Fibroblast of lung (primary cell): ENCODE measurements around the gene RRM1. TPM values are rescaled to one million over a fixed set of nuclear protein-coding genes. Genes with fewer than 3 reads are reported as not detected.

Experiments used
- DNase-seq, 2 donors: peaks; one replicate each; pipeline versions ENCODE4 v3.0.0 to v3.0.0-alpha.2; 2010; ENCODE audit warnings: low read depth in 2 of 2
- H2AFZ ChIP-seq: 2 replicates; pipeline ENCODE4 v1.5.1; 2012; ENCODE audit warnings: low read length, control low read depth, inconsistent platforms
- H3K27ac ChIP-seq: 2 replicates; pipeline ENCODE4 v1.5.1; 2011; ENCODE audit warnings: low read length, control low read depth; ENCODE audit not compliant: insufficient read depth
- H3K27me3 ChIP-seq: 2 replicates; pipeline ENCODE4 v1.5.1; 2011; ENCODE audit warnings: mild to moderate bottlenecking, low read length; ENCODE audit not compliant: control insufficient read depth, insufficient read depth
- H3K36me3 ChIP-seq: 2 replicates; pipeline ENCODE4 v1.5.1; 2011; ENCODE audit warnings: low read length; ENCODE audit not compliant: control insufficient read depth, insufficient read depth
- H3K4me1 ChIP-seq: 2 replicates; pipeline ENCODE4 v1.5.1; 2011; ENCODE audit warnings: low read length; ENCODE audit not compliant: control insufficient read depth, insufficient read depth; ENCODE audit errors: extremely low read depth
- H3K4me2 ChIP-seq: 2 replicates; pipeline ENCODE4 v1.5.1; 2011; ENCODE audit warnings: low read length, control low read depth; ENCODE audit not compliant: insufficient read depth; ENCODE audit errors: extremely low read depth
- H3K4me3 ChIP-seq, 4 experiments: fragments of 200-600 bp in 1 of 4; sonication (generic) in 1 of 4; replicated peaks in 1 of 4; 2 replicates each; pipeline ENCODE4 v1.5.1; 2011 to 2016; ENCODE audit warnings: low read length in 4 of 4, low read depth in 3 of 4, mild to moderate bottlenecking in 3 of 4, control low read depth in 2 of 4, inconsistent platforms in 1 of 4, mixed read lengths in 1 of 4; ENCODE audit not compliant: insufficient read depth in 1 of 4; ENCODE audit errors: control extremely low read depth in 1 of 4
- H3K79me2 ChIP-seq: 2 replicates; pipeline ENCODE4 v1.5.1; 2012; ENCODE audit warnings: mild to moderate bottlenecking, low read length, inconsistent platforms; ENCODE audit not compliant: control insufficient read depth, insufficient read depth
- H3K9ac ChIP-seq: 2 replicates; pipeline ENCODE4 v1.5.1; 2011; ENCODE audit warnings: mild to moderate bottlenecking, low read length, control low read depth; ENCODE audit not compliant: insufficient read depth
- H3K9me3 ChIP-seq: 2 replicates; pipeline ENCODE4 v1.5.1; 2012; ENCODE audit warnings: low read depth, low read length; ENCODE audit not compliant: control insufficient read depth, insufficient read depth
- H4K20me1 ChIP-seq: 2 replicates; pipeline ENCODE4 v1.5.1; 2011; ENCODE audit warnings: low read length; ENCODE audit not compliant: control insufficient read depth, insufficient read depth; ENCODE audit errors: extremely low read depth
- CTCF ChIP-seq, 2 donors: IDR thresholded peaks in 1 of 2; conservative IDR thresholded peaks in 1 of 2; 1 replicate in 1 of 2; 2 replicates in 1 of 2; pipeline ENCODE4 v1.5.1; 2011 to 2012; ENCODE audit warnings: low read length in 2 of 2, control low read depth in 1 of 2, inconsistent platforms in 1 of 2, low read depth in 1 of 2, mild to moderate bottlenecking in 1 of 2
- EZH2 ChIP-seq: IDR thresholded peaks from 2 replicates; pipeline ENCODE4 v1.5.1; 2012; ENCODE audit warnings: low read length, control low read depth, mild to moderate bottlenecking; ENCODE audit errors: missing control alignments
- polyA plus RNA-seq, 2 donors: library from polyadenylated mRNA; depleted of rRNA in 1 of 2; stranded (reverse) in 1 of 2; unstranded in 1 of 2; fragments of >200 nt; gene quantifications; 2 replicates each; pipeline ENCODE4 v1.2.1, GENCODE V29; 2011 to 2012; ENCODE audit warnings: missing spikeins in 1 of 2
- total RNA-seq: library from RNA; depleted of rRNA; stranded (reverse); fragments of >200 nt; gene quantifications from 2 replicates; pipeline ENCODE4 v1.2.1, GENCODE V29; 2014

RRM1 gene
- total and polyA plus RNA-seq, 2 donors (not counting 1 experiment from before 2014, with no cell fraction given), result 57.5 to 85.0 TPM

DNA sequence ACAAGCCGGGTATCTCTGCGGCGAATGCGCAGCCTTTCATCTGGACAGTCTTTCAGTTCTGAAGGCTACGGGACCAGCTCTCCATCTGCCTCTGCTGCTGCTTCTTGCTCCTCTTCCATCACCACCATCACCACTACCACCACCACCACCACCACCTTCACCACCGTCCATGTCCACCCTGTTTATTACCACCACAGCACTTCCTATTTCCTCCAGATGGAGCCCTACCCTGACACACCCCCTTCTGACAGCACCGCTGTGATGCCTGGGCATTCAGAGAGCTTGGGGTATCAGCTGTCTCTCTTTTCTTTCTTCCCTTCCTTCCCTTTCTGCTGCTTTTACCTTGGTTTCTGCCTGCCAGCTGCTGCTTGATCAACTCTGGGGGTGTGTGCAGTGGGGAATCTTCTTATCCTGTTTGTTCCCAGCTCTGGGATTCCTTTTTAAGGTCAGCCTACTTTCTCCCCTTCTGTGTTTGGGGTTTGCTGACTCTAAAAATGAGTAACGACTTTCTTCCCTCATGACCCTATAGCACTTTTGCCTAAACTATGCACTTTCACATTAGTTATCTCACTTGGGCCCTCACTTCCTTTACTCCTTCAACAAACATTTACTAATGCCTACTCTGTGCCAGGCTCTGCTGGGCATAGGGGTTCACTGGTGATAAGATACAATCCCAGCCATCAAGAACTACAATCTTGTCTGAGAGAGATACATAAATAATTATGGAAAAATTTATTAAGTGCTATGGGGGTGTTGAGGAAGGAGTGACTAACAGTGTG lies 7.8 kb upstream of the RRM1 start:
- H3K27me3 ChIP-seq, result no peaks in the 10 kb centered on the region
- no peak overlapping the region for H3K4me2 ChIP-seq

DNA sequence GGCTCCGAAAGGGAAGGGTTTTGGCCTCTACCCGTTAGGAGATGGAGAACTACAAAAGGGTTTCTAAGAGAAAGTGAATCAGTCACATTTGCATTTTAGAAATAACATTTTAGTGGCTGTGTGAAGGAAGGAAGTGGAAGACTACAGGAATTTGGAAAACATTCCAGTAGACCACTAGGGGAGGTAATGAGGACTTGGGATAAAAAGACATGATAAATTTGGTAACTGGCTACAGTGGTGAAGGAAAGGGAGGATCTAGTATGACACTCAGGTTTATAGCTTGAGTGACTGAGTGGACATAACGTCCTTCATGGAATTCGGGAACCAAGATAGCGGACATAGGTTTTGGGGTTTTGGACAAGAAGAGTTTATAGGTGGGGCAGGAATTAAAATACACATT lies 7.0 kb upstream of the RRM1 start:
- no peaks in the 10 kb centered on the region for H4K20me1 ChIP-seq
- H3K79me2 ChIP-seq, result no peaks in the 10 kb centered on the region
- no peak overlapping the region for H3K9ac ChIP-seq
- peak in 1 of 2 donors; percentile 28 for TF ChIP-seq CTCF (conservative IDR thresholded peaks at IDR 0.05 in 1 of 2, IDR thresholded peaks at IDR 0.05 in 1 of 2; ENCODE audit: low read depth in 1 of 2, low read length in 2 of 2)
- TF ChIP-seq EZH2, result no peak
- no peak overlapping the region for H2AFZ ChIP-seq
- peak in 1 of 2 donors; percentile 47 for DNase-seq
- no peak overlapping the region for H3K27ac ChIP-seq
- no peak overlapping the region for H3K4me2 ChIP-seq
- no peaks in the 10 kb centered on the region for H3K4me1 ChIP-seq
- peaks cover 2% of the 10 kb centered on the region for H3K36me3 ChIP-seq
- no peak overlapping the region for H3K4me3 ChIP-seq
- no peaks in the 10 kb centered on the region for H3K9me3 ChIP-seq
- no peaks in the 10 kb centered on the region for H3K27me3 ChIP-seq

More for the DNA sequence above, 7.8 kb upstream of the RRM1 start:
- Histone ChIP-seq H2AFZ (no peak overlapping the region), H3K9me3 (no peaks in the 10 kb centered on the region), H3K4me3 (no peak overlapping the region), H4K20me1 (no peaks in the 10 kb centered on the region), H3K4me1 (no peaks in the 10 kb centered on the region), H3K9ac (no peak overlapping the region), H3K79me2 (no peaks in the 10 kb centered on the region), H3K36me3 (peaks cover 2% of the 10 kb centered on the region), H3K27ac (no peak overlapping the region)
- DNase-seq, result no peak
- TF ChIP-seq EZH2 (no peak), CTCF (conservative IDR thresholded peaks at IDR 0.05 in 1 of 2, IDR thresholded peaks at IDR 0.05 in 1 of 2; ENCODE audit: low read depth in 1 of 2, low read length in 2 of 2) (no peak)

DNA sequence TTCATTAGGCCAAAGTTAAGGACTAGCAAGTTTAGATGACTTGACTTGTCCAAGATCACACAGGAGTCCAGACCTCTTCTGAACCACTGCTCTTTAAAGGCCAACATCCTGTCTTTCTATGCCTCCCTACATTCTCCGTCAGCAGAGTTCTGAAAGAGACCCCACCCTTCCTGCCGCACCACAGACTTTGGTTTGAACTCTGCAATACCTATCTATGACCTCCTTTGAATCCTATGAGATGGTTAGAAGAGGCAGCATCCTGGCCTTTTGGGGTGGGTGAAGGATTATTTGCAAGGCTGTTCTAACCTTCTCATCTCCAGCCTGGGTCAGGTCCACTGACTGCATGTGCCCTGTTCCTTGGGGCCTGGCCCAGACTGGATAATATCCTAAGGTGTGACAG lies 4.3 kb upstream of the RRM1 start:
- TF ChIP-seq CTCF (conservative IDR thresholded peaks at IDR 0.05 in 1 of 2, IDR thresholded peaks at IDR 0.05 in 1 of 2; ENCODE audit: low read depth in 1 of 2, low read length in 2 of 2), result no peak
- no peak for TF ChIP-seq EZH2
- H3K27ac ChIP-seq, result no peak overlapping the region

More for the DNA sequence above, 4.3 kb upstream of the RRM1 start:
- Histone ChIP-seq H3K27me3 (no peaks in the 10 kb centered on the region), H3K36me3 (no peaks in the 10 kb centered on the region), H3K4me2 (no peak overlapping the region), H4K20me1 (no peaks in the 10 kb centered on the region), H2AFZ (no peak overlapping the region), H3K9ac (no peak overlapping the region), H3K9me3 (no peaks in the 10 kb centered on the region), H3K4me3 (no peak overlapping the region), H3K79me2 (peaks cover 3% of the 10 kb centered on the region), H3K4me1 (no peaks in the 10 kb centered on the region)
- DNase-seq, result no peak
